ENCODE results near the gene LRTM2. TPM values are rescaled to one million over a fixed set of nuclear protein-coding genes. Genes with fewer than 3 reads are reported as not detected.

LRTM2 gene
- total and polyA plus RNA-seq, 4 donors = not detected

DNA sequence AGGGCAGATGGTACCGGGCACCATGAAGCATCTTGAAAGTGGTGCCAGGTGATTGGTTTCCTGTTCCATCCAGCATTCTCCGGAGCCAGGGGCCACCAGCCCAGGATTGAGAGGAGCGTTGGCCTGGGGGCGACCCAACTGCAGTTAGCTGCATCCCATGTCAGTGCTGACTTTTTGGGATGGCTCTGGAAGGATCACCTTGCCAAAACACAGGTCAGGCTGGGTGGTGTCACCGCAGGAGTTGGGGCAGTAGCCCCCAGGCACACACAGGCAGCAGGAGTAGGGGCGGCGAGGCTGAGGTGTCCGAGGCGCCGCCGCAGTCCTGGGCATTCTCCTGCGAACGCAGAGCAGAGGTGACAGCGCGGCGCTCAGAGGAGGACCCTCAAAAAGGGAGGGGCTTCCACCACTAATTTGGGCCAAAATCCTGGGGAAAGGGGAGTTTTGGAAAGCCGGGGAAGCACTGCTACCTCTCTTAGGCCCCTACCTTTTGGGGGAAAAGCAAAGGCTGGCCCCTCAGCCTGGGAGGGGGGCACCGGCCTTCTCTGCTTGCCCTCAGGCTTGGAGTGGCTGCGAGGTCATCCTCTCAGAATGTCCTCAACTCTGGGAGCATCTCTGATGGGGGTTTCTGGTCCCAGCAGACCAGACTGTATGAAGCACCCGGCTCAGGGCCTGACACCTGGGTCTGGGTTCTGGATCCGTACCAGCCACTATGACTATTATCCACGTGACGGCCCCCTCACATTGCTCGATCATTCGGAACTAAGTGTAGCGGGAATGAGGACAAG, 26.7 kb upstream of the LRTM2 start:
- H3K27me3 ChIP-seq (ENCODE audit: control insufficient read depth in 4 of 4, insufficient read depth in 4 of 4, low read length in 3 of 4) = no peaks in the 10 kb centered on the region
- H3K36me3 ChIP-seq (ENCODE audit: control insufficient read depth in 4 of 4, insufficient read depth in 3 of 4, low read depth in 1 of 4, low read length in 3 of 4) = no peaks in the 10 kb centered on the region
- no peak overlapping the region for H3K9ac ChIP-seq (ENCODE audit: low read depth in 1 of 2, low read length in 2 of 2)
- TF ChIP-seq HNF4G (IDR thresholded peaks at IDR 0.05) (no peak), RXRA (IDR thresholded peaks at IDR 0.05) (no peak), YY1 (IDR thresholded peaks at IDR 0.05) (no peak), JUND (IDR thresholded peaks at IDR 0.05) (no peak), EGR1 (IDR thresholded peaks at IDR 0.05; ENCODE audit: low read depth in 2 of 2) (no peak), FOXA1 (IDR thresholded peaks at IDR 0.05) (no peak), FOXA2 (IDR thresholded peaks at IDR 0.05) (no peak), TAF1 (conservative IDR thresholded peaks at IDR 0.05) (no peak), GABPA (IDR thresholded peaks at IDR 0.05 in 1 of 2, conservative IDR thresholded peaks at IDR 0.05 in 1 of 2) (no peak)
- TF ChIP-seq, protein P1, sequence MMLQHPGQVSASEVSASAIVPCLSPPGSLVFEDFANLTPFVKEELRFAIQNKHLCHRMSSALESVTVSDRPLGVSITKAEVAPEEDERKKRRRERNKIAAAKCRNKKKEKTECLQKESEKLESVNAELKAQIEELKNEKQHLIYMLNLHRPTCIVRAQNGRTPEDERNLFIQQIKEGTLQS (IDR thresholded peaks at IDR 0.05) = no peak
- TF ChIP-seq, protein P2, sequence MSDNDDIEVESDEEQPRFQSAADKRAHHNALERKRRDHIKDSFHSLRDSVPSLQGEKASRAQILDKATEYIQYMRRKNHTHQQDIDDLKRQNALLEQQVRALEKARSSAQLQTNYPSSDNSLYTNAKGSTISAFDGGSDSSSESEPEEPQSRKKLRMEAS (IDR thresholded peaks at IDR 0.05) = no peak
- TF ChIP-seq, protein P3, sequence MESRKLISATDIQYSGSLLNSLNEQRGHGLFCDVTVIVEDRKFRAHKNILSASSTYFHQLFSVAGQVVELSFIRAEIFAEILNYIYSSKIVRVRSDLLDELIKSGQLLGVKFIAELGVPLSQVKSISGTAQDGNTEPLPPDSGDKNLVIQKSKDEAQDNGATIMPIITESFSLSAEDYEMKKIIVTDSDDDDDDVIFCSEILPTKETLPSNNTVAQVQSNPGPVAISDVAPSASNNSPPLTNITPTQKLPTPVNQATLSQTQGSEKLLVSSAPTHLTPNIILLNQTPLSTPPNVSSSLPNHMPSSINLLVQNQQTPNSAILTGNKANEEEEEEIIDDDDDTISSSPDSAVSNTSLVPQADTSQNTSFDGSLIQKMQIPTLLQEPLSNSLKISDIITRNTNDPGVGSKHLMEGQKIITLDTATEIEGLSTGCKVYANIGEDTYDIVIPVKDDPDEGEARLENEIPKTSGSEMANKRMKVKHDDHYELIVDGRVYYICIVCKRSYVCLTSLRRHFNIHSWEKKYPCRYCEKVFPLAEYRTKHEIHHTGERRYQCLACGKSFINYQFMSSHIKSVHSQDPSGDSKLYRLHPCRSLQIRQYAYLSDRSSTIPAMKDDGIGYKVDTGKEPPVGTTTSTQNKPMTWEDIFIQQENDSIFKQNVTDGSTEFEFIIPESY (IDR thresholded peaks at IDR 0.05) = no peak
- TF ChIP-seq, protein P4, sequence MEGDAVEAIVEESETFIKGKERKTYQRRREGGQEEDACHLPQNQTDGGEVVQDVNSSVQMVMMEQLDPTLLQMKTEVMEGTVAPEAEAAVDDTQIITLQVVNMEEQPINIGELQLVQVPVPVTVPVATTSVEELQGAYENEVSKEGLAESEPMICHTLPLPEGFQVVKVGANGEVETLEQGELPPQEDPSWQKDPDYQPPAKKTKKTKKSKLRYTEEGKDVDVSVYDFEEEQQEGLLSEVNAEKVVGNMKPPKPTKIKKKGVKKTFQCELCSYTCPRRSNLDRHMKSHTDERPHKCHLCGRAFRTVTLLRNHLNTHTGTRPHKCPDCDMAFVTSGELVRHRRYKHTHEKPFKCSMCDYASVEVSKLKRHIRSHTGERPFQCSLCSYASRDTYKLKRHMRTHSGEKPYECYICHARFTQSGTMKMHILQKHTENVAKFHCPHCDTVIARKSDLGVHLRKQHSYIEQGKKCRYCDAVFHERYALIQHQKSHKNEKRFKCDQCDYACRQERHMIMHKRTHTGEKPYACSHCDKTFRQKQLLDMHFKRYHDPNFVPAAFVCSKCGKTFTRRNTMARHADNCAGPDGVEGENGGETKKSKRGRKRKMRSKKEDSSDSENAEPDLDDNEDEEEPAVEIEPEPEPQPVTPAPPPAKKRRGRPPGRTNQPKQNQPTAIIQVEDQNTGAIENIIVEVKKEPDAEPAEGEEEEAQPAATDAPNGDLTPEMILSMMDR (IDR thresholded peaks at IDR 0.05; ENCODE audit: low read depth, low read length, missing input control) = no peak
- WGBS = 90% methylated on average over 26 of the region's 26 CpGs
- peaks cover 3 to 27% (median 14%) of the 10 kb centered on the region in 4 donors for H3K4me1 ChIP-seq (ENCODE audit: control insufficient read depth in 4 of 4, insufficient read depth in 4 of 4, low read length in 3 of 4)
- H3K9me3 ChIP-seq (ENCODE audit: control insufficient read depth in 4 of 4, low read length in 3 of 4) = no peaks in the 10 kb centered on the region
- H3K4me3 ChIP-seq (ENCODE audit: low read depth in 1 of 3, low read length in 3 of 3) = no peak overlapping the region
- H3K27ac ChIP-seq (ENCODE audit: low read depth in 1 of 2, low read length in 2 of 2) = no peak overlapping the region
- DNase-seq (ENCODE audit: low spot score) = no peak

DNA sequence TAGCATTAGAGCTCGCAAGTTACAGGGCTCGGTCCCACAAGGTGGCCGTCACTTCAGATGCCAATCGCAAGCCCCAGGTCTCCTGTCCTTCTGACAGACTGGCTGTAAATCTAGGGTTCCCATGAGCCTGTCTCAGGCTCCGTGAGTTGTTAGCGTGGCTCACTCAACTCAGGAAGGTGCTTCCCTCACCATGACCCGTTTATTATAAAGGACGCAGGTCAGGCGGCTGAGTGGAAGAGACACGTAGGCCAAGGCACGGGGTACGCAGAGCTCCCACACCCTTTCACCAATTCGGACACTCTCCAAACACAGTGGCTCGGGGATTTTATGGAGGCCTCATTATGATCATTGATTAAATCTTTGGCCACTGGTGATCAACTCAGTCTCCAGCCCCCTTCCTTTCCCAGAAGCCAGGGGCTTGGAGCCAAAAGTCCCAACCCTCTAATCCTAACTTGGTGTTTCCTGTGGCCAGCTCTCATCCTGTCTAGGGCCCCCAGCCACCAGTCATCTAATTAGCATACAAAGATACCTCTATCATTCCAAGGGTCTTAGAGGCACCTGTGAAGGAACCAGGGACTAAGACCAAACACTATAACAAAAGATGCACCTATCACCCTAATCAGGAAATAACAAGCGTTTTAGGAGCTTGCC, 25.8 kb upstream of the LRTM2 start:
- Histone ChIP-seq H3K9me3 (ENCODE audit: control insufficient read depth in 4 of 4, low read length in 3 of 4) (no peaks in the 10 kb centered on the region), H3K4me3 (ENCODE audit: low read depth in 1 of 3, low read length in 3 of 3) (no peak overlapping the region), H3K4me1 (ENCODE audit: control insufficient read depth in 4 of 4, insufficient read depth in 4 of 4, low read length in 3 of 4) (peaks cover 3 to 27% (median 14%) of the 10 kb centered on the region in 4 donors), H3K36me3 (ENCODE audit: control insufficient read depth in 4 of 4, insufficient read depth in 3 of 4, low read depth in 1 of 4, low read length in 3 of 4) (no peaks in the 10 kb centered on the region), H3K9ac (ENCODE audit: low read depth in 1 of 2, low read length in 2 of 2) (no peak overlapping the region), H3K27ac (ENCODE audit: low read depth in 1 of 2, low read length in 2 of 2) (no peak overlapping the region), H3K27me3 (ENCODE audit: control insufficient read depth in 4 of 4, insufficient read depth in 4 of 4, low read length in 3 of 4) (no peaks in the 10 kb centered on the region)
- no peak for DNase-seq (ENCODE audit: low spot score)
- 88% methylated on average over 15 of the region's 15 CpGs for WGBS
- TF ChIP-seq NR2F2 (IDR thresholded peaks at IDR 0.05) (no peak), FOXA2 (IDR thresholded peaks at IDR 0.05) (no peak), JUND (IDR thresholded peaks at IDR 0.05) (no peak), GABPA (IDR thresholded peaks at IDR 0.05 in 1 of 2, conservative IDR thresholded peaks at IDR 0.05 in 1 of 2) (no peak), YY1 (IDR thresholded peaks at IDR 0.05) (no peak), FOXA1 (IDR thresholded peaks at IDR 0.05) (no peak), SP1 (IDR thresholded peaks at IDR 0.05) (no peak), HNF4G (IDR thresholded peaks at IDR 0.05) (no peak), RAD21 (IDR thresholded peaks at IDR 0.05) (no peak), HNF4A (conservative IDR thresholded peaks at IDR 0.05) (no peak)
- TF ChIP-seq, protein P3 (IDR thresholded peaks at IDR 0.05) = no peak
- TF ChIP-seq, protein P5, sequence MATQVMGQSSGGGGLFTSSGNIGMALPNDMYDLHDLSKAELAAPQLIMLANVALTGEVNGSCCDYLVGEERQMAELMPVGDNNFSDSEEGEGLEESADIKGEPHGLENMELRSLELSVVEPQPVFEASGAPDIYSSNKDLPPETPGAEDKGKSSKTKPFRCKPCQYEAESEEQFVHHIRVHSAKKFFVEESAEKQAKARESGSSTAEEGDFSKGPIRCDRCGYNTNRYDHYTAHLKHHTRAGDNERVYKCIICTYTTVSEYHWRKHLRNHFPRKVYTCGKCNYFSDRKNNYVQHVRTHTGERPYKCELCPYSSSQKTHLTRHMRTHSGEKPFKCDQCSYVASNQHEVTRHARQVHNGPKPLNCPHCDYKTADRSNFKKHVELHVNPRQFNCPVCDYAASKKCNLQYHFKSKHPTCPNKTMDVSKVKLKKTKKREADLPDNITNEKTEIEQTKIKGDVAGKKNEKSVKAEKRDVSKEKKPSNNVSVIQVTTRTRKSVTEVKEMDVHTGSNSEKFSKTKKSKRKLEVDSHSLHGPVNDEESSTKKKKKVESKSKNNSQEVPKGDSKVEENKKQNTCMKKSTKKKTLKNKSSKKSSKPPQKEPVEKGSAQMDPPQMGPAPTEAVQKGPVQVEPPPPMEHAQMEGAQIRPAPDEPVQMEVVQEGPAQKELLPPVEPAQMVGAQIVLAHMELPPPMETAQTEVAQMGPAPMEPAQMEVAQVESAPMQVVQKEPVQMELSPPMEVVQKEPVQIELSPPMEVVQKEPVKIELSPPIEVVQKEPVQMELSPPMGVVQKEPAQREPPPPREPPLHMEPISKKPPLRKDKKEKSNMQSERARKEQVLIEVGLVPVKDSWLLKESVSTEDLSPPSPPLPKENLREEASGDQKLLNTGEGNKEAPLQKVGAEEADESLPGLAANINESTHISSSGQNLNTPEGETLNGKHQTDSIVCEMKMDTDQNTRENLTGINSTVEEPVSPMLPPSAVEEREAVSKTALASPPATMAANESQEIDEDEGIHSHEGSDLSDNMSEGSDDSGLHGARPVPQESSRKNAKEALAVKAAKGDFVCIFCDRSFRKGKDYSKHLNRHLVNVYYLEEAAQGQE (IDR thresholded peaks at IDR 0.05) = no peak
- TF ChIP-seq, protein P4 (IDR thresholded peaks at IDR 0.05; ENCODE audit: low read depth, low read length, missing input control) = no peak

All from liver (tissue), 9 donors.